Neural crest cell (in vitro differentiated cells): ENCODE data around the gene ZNF319. TPM values are rescaled to one million over a fixed set of nuclear protein-coding genes. Genes with fewer than 3 reads are reported as not detected.

Experiments used
- DNase-seq: peaks from one replicate; pipeline ENCODE4 v3.0.0; 2021; ENCODE audit warnings: low read depth, mixed read lengths, low spot score
- H3K27ac Mint-ChIP-seq: one replicate; pipeline ENCODE4 v1.8.0; 2021; ENCODE audit warnings: mild to moderate bottlenecking, mixed read lengths; ENCODE audit not compliant: unreplicated experiment
- H3K27me3 Mint-ChIP-seq: 2 replicates; pipeline ENCODE4 v1.8.0; 2021; ENCODE audit warnings: low read depth, mild to moderate bottlenecking, mixed read lengths
- H3K36me3 Mint-ChIP-seq: 2 replicates; pipeline ENCODE4 v1.8.0; 2021; ENCODE audit warnings: low read depth, mild to moderate bottlenecking, mixed read lengths
- H3K4me1 Mint-ChIP-seq: 2 replicates; pipeline ENCODE4 v1.8.0; 2021; ENCODE audit warnings: mixed read lengths
- H3K4me3 Mint-ChIP-seq: one replicate; pipeline ENCODE4 v1.8.0; 2021; ENCODE audit warnings: mild to moderate bottlenecking, mixed read lengths
- H3K9me3 Mint-ChIP-seq: 2 replicates; pipeline ENCODE4 v1.8.0; 2021; ENCODE audit warnings: mixed read lengths
- CTCF ChIP-seq: fragments of 200-600 bp; sonication (generic); conservative IDR thresholded peaks from 2 replicates; pipeline ENCODE4 v1.5.0; 2021; ENCODE audit warnings: antibody characterized with exemption, mild to moderate bottlenecking
- total RNA-seq: library from RNA; stranded (reverse); gene quantifications from 2 replicates; pipeline ENCODE4 v1.2.1, GENCODE V29; 2021

The ZNF319 gene
- total RNA-seq, 1 donor from 2014 or later: 15.5 TPM

- no peak overlapping the region for H3K27ac Mint-ChIP-seq
- H3K4me1 Mint-ChIP-seq: no peaks in the 10 kb centered on the region
- TF ChIP-seq CTCF: no peak
- H3K36me3 Mint-ChIP-seq: no peaks in the 10 kb centered on the region
- DNase-seq: no peak
- H3K9me3 Mint-ChIP-seq: no peaks in the 10 kb centered on the region
- no peak overlapping the region for H3K4me3 Mint-ChIP-seq
- no peaks in the 10 kb centered on the region for H3K27me3 Mint-ChIP-seq
Measured at GRCh38 chr16:57951204-57951960, 49.1 kb downstream of the ZNF319 start.

GRCh38 chr16:57950382-57950781 lies 50.1 kb downstream of the ZNF319 start:
- Mint-ChIP-seq H3K36me3 (no peaks in the 10 kb centered on the region), H3K27me3 (no peaks in the 10 kb centered on the region), H3K9me3 (no peaks in the 10 kb centered on the region), H3K4me3 (no peak overlapping the region), H3K4me1 (no peaks in the 10 kb centered on the region), H3K27ac (no peak overlapping the region)
- no peak for TF ChIP-seq CTCF
- no peak for DNase-seq

GRCh38 chr16:57949595-57950238 lies 50.8 kb downstream of the ZNF319 start:
- no peaks in the 10 kb centered on the region for H3K4me1 Mint-ChIP-seq
- H3K4me3 Mint-ChIP-seq: no peak overlapping the region
- no peaks in the 10 kb centered on the region for H3K36me3 Mint-ChIP-seq
- TF ChIP-seq CTCF: no peak
- no peak for DNase-seq
- H3K27ac Mint-ChIP-seq: no peak overlapping the region
- no peaks in the 10 kb centered on the region for H3K9me3 Mint-ChIP-seq
- no peaks in the 10 kb centered on the region for H3K27me3 Mint-ChIP-seq

- H3K4me1 Mint-ChIP-seq: no peaks in the 10 kb centered on the region
- no peak for TF ChIP-seq CTCF
- no peaks in the 10 kb centered on the region for H3K36me3 Mint-ChIP-seq
- H3K9me3 Mint-ChIP-seq: no peaks in the 10 kb centered on the region
- DNase-seq: no peak
- no peaks in the 10 kb centered on the region for H3K27me3 Mint-ChIP-seq
- H3K27ac Mint-ChIP-seq: no peak overlapping the region
- H3K4me3 Mint-ChIP-seq: no peak overlapping the region
Measured at GRCh38 chr16:57949013-57949412, 51.5 kb downstream of the ZNF319 start.

- no peak for DNase-seq
- TF ChIP-seq CTCF: no peak
- no peaks in the 10 kb centered on the region for H3K9me3 Mint-ChIP-seq
- no peak overlapping the region for H3K4me3 Mint-ChIP-seq
- no peak overlapping the region for H3K27ac Mint-ChIP-seq
- H3K27me3 Mint-ChIP-seq: no peaks in the 10 kb centered on the region
- H3K36me3 Mint-ChIP-seq: no peaks in the 10 kb centered on the region
- H3K4me1 Mint-ChIP-seq: no peaks in the 10 kb centered on the region
Measured at GRCh38 chr16:57948027-57948426, 52.4 kb downstream of the ZNF319 start.
